Inferior parietal cortex (tissue), 1 donor: ENCODE data around the gene EIF4EBP3.
"Not testable (repeated sequence)": the region's sequence is repeated elsewhere in the genome, so short reads cannot be mapped to it uniquely, and the experiment has no call there.

ENCODE experiments used
- DNase-seq: peaks from one replicate; pipeline ENCODE4 v3.0.0-alpha.2; 2016; ENCODE audit errors: extremely low spot score

Gene EIF4EBP3

GRCh38 chr5:140576776-140577201 lies 29.3 kb downstream of the EIF4EBP3 start:
- no peak for DNase-seq

DNA sequence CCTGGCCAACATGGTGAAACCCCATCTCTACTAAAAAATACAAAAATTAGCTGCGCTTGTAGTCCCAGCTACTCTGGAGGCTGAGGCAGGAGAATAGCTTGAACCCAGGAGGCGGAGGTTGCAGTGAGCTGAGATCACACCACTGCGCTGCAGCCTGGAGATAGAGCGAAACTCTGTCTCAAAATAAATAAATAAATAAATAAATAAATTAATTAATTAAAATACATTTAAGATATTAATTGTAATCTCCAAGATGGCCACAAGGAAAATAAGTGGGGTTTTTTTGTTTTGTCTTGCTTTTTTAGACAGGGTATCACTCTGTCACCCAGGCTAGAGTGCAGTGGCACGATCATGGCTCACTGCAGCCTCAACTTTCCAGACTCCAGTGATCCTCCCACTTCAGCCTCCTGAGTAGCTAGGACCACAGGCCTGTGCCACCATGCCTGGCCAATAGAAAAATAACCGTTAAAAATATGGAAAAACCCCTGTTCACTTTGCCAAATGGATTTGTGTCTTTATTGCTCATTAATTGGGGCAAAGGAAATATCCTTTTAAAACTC lies 31.8 kb downstream of the EIF4EBP3 start:
- not testable (repeated sequence) for DNase-seq

- DNase-seq: no peak
Observed at GRCh38 chr5:140587495-140587894, 40.0 kb downstream of the EIF4EBP3 start.

DNA sequence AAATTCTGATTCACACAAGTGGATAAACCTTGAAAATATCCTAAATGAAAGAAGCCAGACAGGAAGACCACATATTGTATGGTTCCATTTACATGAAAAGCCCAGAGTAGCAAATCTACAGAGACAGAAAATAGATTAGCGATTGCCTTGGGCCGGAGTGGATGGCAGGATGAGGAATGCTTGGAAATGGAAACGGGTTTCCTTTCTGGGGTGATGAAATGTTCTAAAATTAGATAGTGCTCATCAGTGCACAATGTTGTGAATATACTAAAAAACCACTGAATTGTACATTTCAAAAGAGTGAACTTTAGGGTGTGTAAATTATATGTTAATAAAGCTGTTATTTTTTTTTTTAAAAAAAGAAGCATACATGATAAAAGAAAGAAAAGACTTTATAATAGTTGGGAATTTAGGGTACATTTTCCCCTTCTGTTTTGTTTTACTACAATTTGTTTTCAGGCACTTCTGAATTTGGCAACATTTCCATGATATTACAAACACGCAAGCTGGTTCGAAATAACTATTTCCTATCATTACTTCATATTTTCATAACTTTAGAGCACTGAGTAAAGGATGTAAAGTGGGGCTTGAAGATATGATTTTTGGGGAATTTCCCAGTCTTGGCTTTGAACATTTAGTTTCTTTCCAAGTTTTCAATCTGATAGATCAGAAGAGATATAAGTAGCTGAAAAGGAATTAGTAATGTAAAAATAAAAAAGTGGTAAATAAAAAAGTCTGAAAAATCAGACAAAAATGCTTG lies 41.0 kb downstream of the EIF4EBP3 start:
- DNase-seq: no peak

GRCh38 chr5:140590861-140591260 lies 43.4 kb downstream of the EIF4EBP3 start:
- no peak for DNase-seq

DNA sequence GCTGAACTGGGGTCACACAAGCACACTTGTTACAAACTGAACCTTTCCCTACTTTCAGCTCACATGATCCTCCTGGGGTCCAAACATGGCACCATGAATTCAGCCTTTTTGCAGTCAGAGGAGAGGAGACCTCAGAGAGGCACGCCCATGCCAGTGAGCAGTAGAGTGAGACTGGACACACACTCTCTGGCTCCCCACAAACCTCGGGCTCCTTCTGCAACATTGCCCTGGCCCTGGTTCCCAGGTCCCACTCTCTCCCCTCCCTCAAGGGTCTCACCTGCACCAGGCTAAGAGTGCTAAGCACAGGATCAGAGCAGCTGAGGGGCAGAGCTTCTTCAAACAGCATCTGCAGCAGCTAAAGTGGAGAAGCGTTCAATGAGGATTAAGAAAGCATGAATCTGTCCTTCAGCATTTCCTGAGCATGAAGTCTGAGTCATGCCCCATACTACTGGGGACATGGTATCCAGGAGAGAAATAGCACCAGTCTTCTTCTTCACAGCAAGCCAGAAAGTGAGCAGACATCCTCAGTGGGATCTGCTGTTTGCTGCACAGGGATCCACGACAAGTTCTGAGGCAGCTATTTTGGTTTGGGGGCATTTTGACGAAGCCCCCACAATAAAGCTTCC lies 44.4 kb downstream of the EIF4EBP3 start:
- no peak for DNase-seq

- DNase-seq: not testable (repeated sequence)
Observed at GRCh38 chr5:140593070-140593469, 45.6 kb downstream of the EIF4EBP3 start.

DNA sequence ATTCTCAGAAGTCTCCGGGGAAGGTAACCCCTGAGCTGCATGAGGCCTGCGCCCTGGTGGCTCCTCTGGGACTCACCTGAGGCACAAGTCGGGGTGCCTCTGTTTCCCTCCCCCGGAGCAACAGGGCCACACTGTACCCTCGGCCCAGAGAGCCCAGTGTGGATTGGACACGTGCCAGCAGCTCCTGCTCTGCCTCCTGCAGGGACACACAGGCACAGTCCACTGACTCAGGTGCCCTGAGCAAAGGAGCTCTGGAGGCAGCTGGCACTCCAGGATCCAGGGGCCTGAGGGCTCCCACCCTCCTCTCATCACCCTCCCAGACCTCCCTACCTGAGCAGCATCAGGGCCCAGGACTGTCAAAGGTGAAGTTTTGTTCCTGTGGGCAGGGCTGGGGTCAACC lies 46.7 kb downstream of the EIF4EBP3 start:
- DNase-seq: no peak

DNA sequence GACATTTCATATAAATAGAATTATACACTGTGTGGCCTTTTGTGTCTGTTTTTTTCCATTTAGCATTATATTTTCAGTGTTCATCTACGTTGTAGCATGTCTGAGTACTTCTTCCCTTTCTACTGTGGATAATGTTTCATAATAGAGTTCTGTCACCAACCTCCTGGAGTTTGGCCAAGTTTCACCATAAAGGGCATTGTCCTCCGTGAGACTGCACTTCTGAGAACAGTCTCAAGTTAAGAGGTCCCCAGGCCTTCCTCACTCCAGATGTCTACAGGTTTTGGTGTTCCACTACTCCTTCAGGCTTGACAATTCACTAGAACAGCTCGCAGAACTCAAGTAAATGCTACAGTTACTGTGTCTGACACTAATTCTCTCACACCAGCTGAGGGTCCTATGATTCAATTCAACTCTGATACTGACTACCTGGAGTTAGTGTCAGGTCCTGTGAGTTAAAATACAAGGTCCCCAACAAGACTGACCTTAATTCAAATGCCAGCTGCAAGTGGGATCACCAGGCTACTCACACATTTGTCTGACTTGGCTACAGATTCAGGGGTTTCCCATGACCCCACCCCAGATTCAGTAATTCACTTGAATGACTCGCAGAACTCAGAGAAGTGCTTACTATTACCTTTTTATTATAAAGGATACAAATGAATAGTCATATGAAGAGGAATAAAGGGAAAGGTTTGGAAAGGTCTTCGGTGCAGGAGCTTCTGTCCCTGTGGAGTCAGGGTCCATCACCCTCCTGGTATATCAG lies 48.3 kb downstream of the EIF4EBP3 start:
- DNase-seq: no peak

- no peak for DNase-seq
Observed at GRCh38 chr5:140596321-140596741, 48.9 kb downstream of the EIF4EBP3 start.

GRCh38 chr5:140598836-140599235 lies 51.4 kb downstream of the EIF4EBP3 start:
- DNase-seq: no peak
